Bronchial epithelial cell (primary cell): ENCODE results near the gene ITGB2. TPM values are rescaled to one million over a fixed set of nuclear protein-coding genes. Genes with fewer than 3 reads are reported as not detected.

Source experiments
- DNase-seq: peaks from one replicate; pipeline ENCODE4 v3.0.0-alpha.2; 2010; ENCODE audit warnings: low read depth
- FAIRE-seq: peaks from 2 replicates; lab custom pipeline; 2011; peaks lifted over from hg19 to GRCh38; lab: Jason Lieb, UNC
- H3K27me3 ChIP-seq: 2 replicates; pipeline ENCODE4 v1.5.1; 2011; ENCODE audit warnings: low read length; ENCODE audit not compliant: control insufficient read depth, insufficient read depth
- H3K36me3 ChIP-seq: 2 replicates; pipeline ENCODE4 v1.5.1; 2011; ENCODE audit warnings: low read length; ENCODE audit not compliant: control insufficient read depth, insufficient read depth
- H3K4me3 ChIP-seq: 2 replicates; pipeline ENCODE4 v1.5.1; 2011; ENCODE audit warnings: mild to moderate bottlenecking, low read depth, low read length, control low read depth
- CTCF ChIP-seq: IDR thresholded peaks from 2 replicates; pipeline ENCODE4 v1.5.1; 2011; ENCODE audit warnings: mild to moderate bottlenecking, moderate library complexity, low read length, control low read depth, inconsistent platforms; ENCODE audit not compliant: insufficient read depth, severe bottlenecking
- total RNA-seq: library from RNA; depleted of rRNA; stranded (reverse); fragments of >200 nt; gene quantifications from 2 replicates; pipeline ENCODE4 v1.2.1, GENCODE V29; 2014

The ITGB2 gene
- total RNA-seq, 1 donor from 2014 or later = 1.1 TPM

GRCh38 chr21:44908908-44909307 lies 11.8 kb downstream of the ITGB2 start:
- Histone ChIP-seq H3K4me3 (no peak overlapping the region), H3K27me3 (peaks cover 3% of the 10 kb centered on the region), H3K36me3 (no peaks in the 10 kb centered on the region)
- DNase-seq (no peak), FAIRE-seq (no peak)
- no peak for TF ChIP-seq CTCF

GRCh38 chr21:44907966-44908895 lies 12.5 kb downstream of the ITGB2 start:
- no peak overlapping the region for H3K4me3 ChIP-seq
- FAIRE-seq = no peak
- no peak for TF ChIP-seq CTCF
- peaks cover 3% of the 10 kb centered on the region for H3K27me3 ChIP-seq
- DNase-seq = no peak
- H3K36me3 ChIP-seq = no peaks in the 10 kb centered on the region

GRCh38 chr21:44907225-44907965 lies 13.3 kb downstream of the ITGB2 start:
- no peak for FAIRE-seq
- Histone ChIP-seq H3K27me3 (peaks cover 3% of the 10 kb centered on the region), H3K4me3 (no peak overlapping the region), H3K36me3 (no peaks in the 10 kb centered on the region)
- no peak for DNase-seq
- no peak for TF ChIP-seq CTCF

- FAIRE-seq (no peak), DNase-seq (no peak)
- no peaks in the 10 kb centered on the region for H3K36me3 ChIP-seq
- H3K4me3 ChIP-seq = no peak overlapping the region
- no peak for TF ChIP-seq CTCF
- H3K27me3 ChIP-seq = peaks cover 3% of the 10 kb centered on the region
These were observed 15.0 kb downstream of the ITGB2 start for GRCh38 chr21:44905728-44906090.

GRCh38 chr21:44905016-44905727 lies 15.5 kb downstream of the ITGB2 start:
- FAIRE-seq (no peak), DNase-seq (no peak)
- peaks cover 3% of the 10 kb centered on the region for H3K27me3 ChIP-seq
- H3K4me3 ChIP-seq = no peak overlapping the region
- TF ChIP-seq CTCF = no peak
- no peaks in the 10 kb centered on the region for H3K36me3 ChIP-seq
